ENCODE data around the gene OXCT1.

OXCT1 gene

GRCh38 chr5:41707853-41708603 is 162.2 kb downstream of the OXCT1 start:
- no peak for DNase-seq

DNA sequence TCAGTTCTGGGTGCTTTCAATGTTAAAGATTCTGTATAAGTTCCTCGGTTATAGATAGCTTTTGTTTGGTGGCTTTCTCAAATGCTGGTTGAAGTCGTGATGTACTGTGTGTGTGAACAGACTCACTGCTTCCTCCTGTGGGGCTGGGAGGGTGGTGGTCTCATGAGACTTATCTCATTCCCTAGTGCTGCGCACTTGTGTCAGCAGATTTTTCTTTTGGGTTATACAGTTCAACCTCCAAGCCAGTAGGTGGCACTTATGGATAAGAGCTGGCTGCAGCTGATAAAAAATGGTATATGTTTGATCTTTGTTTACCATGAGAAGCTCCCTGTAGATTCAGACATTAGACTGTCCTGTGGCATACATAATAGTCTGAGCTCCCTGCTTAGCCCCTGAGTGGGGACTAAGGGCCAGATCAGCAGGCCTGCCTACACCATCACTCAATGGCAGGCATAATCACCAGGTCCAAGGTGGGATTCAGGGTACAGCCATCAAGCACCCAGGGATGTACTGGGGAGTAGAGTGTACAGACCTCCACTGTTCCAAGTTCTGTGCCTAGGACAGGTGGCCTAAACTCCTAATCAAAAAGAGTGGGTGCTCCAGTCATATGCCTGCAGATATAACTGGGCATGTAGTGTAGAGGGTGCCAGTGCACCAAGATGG is 174.2 kb downstream of the OXCT1 start:
- DNase-seq: no peak

- DNase-seq: no peak
Observed at GRCh38 chr5:41686767-41687166, 183.5 kb downstream of the OXCT1 start.

- DNase-seq: no peak
Observed at GRCh38 chr5:41686191-41686590, 184.0 kb downstream of the OXCT1 start.

GRCh38 chr5:41683181-41683580 is 187.0 kb downstream of the OXCT1 start:
- no peak for DNase-seq

DNA sequence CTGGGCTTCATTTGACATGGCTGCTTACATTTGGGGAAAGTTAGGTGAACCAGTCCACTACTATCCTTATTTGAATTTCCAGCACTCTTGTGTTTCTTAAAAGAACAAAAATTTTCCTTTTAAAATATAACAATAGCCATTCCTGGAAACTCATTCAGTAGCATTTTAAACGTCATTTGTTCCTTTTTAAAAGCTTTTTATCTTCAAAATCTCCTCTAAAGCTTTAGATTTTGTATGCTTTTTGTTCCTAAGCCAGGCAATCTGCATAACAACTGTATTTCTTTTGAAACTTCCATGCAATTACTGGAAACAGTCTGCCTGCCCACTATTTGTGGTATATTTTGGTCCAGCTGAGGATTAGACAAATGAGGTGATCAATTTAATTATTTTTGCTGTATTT is 187.6 kb downstream of the OXCT1 start:
- DNase-seq: no peak

GRCh38 chr5:41681840-41682239 is 188.4 kb downstream of the OXCT1 start:
- no peak for DNase-seq

Data from stimulated activated naive CD4-positive, alpha-beta T cell (primary cell).